ENCODE measurements around the gene KRTAP10-10.
"Not testable (repeated sequence)": the region's sequence is repeated elsewhere in the genome, so short reads cannot be mapped to it uniquely, and the experiment has no call there.

Gene KRTAP10-10

DNA sequence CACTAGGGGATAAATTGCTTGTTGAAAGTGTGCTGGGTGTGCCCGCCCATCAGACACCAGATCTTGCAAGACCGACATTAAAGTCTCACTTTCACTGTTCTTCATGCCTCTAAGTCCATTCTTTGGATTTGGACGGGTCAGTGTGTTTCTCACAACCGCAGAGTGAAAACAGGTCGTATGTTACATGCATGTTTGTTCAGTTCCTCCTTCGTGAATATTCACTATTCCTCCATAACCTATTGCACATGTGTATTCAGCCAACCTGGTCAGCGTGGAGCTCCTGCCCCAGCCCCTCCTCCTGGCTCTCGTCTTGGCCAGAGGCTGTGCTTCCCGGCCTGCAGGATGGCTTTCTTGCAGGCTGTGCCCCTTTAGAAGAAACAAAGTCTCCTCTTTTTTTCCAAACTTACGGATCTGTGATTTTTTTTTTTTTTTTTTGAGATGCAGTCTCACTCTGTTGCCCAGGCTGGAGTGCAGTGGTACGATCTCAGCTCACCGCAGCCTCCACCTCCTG lies 42.7 kb upstream of the KRTAP10-10 start:
- Histone ChIP-seq H3K27ac (ENCODE audit: low read depth in 2 of 2, low read length in 2 of 2) (no peak overlapping the region), H3K4me1 (ENCODE audit: control insufficient read depth in 2 of 2, insufficient read depth in 2 of 2, low read length in 2 of 2) (no peaks in the 10 kb centered on the region), H3K36me3 (ENCODE audit: control insufficient read depth in 2 of 2, insufficient read depth in 2 of 2, low read length in 2 of 2) (no peaks in the 10 kb centered on the region), H3K4me3 (ENCODE audit: low read length in 2 of 2) (no peak overlapping the region), H3K9me3 (ENCODE audit: control insufficient read depth in 2 of 2, low read length in 2 of 2) (no peaks in the 10 kb centered on the region), H3K27me3 (ENCODE audit: control insufficient read depth in 2 of 2, insufficient read depth in 2 of 2, low read length in 2 of 2) (peaks cover 0 to 22% of the 10 kb centered on the region in 2 donors), H3K9ac (ENCODE audit: low read depth in 1 of 2, low read length in 2 of 2) (no peak overlapping the region)

DNA sequence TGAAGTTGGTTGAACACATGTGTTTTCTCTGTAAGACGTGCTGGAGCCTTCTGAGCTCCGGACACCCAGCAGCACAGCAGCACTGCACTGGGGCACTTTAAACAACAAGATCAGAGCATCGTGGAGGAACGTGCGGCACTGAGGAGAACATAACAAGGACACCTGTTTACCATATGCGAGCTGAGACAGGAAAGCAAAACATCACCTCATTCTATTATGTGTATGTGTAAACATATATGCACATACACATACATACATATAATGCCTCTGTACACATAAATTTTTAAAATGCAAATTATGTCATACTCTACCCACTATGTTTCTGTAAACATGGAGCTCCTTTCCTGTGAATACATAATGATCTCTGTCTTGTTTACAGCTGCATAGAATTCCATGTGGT lies 41.6 kb upstream of the KRTAP10-10 start:
- H3K9ac ChIP-seq (ENCODE audit: low read depth in 1 of 2, low read length in 2 of 2): no peak overlapping the region
- H3K4me3 ChIP-seq (ENCODE audit: low read length in 2 of 2): no peak overlapping the region
- H3K27me3 ChIP-seq (ENCODE audit: control insufficient read depth in 2 of 2, insufficient read depth in 2 of 2, low read length in 2 of 2): peaks cover 0 to 28% of the 10 kb centered on the region in 2 donors
- no peak overlapping the region for H3K27ac ChIP-seq (ENCODE audit: low read depth in 2 of 2, low read length in 2 of 2)
- no peaks in the 10 kb centered on the region for H3K9me3 ChIP-seq (ENCODE audit: control insufficient read depth in 2 of 2, low read length in 2 of 2)
- H3K36me3 ChIP-seq (ENCODE audit: control insufficient read depth in 2 of 2, insufficient read depth in 2 of 2, low read length in 2 of 2): no peaks in the 10 kb centered on the region
- H3K4me1 ChIP-seq (ENCODE audit: control insufficient read depth in 2 of 2, insufficient read depth in 2 of 2, low read length in 2 of 2): no peaks in the 10 kb centered on the region

DNA sequence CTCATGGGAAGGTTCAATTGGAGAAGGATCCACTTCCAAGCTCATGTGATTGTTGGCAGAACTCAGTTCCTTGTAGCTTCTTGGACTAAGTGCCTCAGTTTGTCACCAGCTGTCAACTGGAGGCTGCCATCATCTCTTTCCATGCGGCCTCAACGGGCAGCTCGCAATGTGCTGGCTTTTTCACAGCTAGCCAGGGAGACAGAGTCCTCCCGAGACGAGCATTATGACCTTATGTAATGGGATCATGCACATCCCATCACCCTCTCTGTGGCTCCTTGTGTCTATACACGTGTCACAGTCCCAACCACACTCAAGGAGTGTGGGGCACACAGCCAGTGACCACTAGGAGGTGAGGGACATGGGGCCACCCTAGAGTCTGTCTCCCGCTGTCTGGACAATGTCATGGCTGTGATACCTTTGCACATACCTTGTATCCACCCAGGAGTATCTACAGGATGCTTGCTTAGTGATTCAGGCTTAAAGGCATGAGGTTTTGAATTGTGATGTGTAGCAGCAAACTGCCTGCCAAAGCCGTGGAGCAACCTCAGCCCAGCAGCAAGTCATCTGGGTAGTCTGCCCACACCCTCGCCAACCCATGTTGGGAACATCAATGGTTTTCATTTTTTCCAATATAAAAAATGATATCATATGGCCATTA lies 41.0 kb upstream of the KRTAP10-10 start:
- no peaks in the 10 kb centered on the region for H3K4me1 ChIP-seq (ENCODE audit: control insufficient read depth in 2 of 2, insufficient read depth in 2 of 2, low read length in 2 of 2)

DNA sequence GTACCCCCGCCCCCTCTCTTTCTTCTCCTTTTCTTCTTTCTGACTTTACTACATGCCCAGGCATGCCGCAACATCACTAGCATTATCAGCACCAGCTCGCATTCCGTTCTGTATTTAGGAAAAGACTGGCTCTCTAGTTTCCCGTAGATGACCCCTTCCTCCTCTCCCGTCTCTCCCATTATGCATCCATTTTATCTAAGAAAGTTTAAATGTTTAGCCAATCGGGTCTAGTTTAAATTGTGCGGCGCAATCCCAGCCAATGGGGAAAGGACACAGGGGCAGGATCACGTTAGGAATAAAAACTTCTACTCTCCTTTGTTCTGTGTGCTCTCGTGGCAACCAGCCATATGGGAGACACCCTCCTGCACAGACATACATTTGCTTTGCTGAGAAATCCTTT lies 39.1 kb upstream of the KRTAP10-10 start:
- H3K36me3 ChIP-seq (ENCODE audit: control insufficient read depth in 2 of 2, insufficient read depth in 2 of 2, low read length in 2 of 2): no peaks in the 10 kb centered on the region
- H3K4me1 ChIP-seq (ENCODE audit: control insufficient read depth in 2 of 2, insufficient read depth in 2 of 2, low read length in 2 of 2): no peaks in the 10 kb centered on the region
- H3K9ac ChIP-seq (ENCODE audit: low read depth in 1 of 2, low read length in 2 of 2): no peak overlapping the region
- H3K27ac ChIP-seq (ENCODE audit: low read depth in 2 of 2, low read length in 2 of 2): no peak overlapping the region
- H3K9me3 ChIP-seq (ENCODE audit: control insufficient read depth in 2 of 2, low read length in 2 of 2): no peaks in the 10 kb centered on the region
- no peak overlapping the region for H3K4me3 ChIP-seq (ENCODE audit: low read length in 2 of 2)
- H3K27me3 ChIP-seq (ENCODE audit: control insufficient read depth in 2 of 2, insufficient read depth in 2 of 2, low read length in 2 of 2): peaks cover 2 to 20% of the 10 kb centered on the region in 2 donors

More for the DNA sequence above, 41.0 kb upstream of the KRTAP10-10 start:
- Histone ChIP-seq H3K9ac (ENCODE audit: low read depth in 1 of 2, low read length in 2 of 2) (no peak overlapping the region), H3K27ac (ENCODE audit: low read depth in 2 of 2, low read length in 2 of 2) (no peak overlapping the region), H3K27me3 (ENCODE audit: control insufficient read depth in 2 of 2, insufficient read depth in 2 of 2, low read length in 2 of 2) (peaks cover 0 to 28% of the 10 kb centered on the region in 2 donors), H3K9me3 (ENCODE audit: control insufficient read depth in 2 of 2, low read length in 2 of 2) (no peaks in the 10 kb centered on the region), H3K36me3 (ENCODE audit: control insufficient read depth in 2 of 2, insufficient read depth in 2 of 2, low read length in 2 of 2) (no peaks in the 10 kb centered on the region), H3K4me3 (ENCODE audit: low read length in 2 of 2) (no peak overlapping the region)

DNA sequence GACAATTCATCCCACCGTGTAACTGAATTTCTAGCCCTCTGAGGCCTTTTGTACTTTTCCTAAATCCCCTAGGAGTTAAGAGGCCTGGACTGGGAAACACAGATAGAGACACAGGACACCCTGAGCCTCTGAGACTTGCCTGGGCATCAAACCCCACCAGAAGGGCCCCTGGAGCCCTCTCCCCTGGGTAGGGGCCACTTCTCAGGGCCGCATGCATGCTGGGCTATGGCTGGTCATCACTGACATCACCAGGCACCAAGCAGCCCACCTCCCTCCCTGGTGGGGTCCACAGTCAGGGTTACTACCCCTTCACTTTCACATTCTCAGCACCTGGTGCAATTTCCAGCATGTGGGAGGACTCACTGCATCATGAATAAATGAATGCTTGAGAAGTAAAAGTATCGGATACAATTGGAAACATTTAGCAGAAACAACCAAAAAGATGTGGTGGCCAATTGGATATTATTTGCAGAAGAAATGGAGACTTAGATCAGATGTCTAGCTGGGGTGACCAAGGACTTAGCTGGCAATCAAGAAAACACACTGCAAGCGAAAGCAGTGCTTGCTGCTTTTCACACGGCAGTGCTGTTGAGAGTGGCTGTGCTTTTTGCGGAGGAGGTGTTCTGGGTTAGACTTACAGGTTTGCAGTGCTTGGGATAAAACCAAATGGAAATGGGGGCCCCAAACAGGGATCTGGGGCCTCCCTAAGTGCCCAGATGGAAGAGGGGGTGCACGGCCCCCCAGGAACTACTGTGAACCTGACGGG lies 37.7 kb upstream of the KRTAP10-10 start:
- H3K9me3 ChIP-seq (ENCODE audit: control insufficient read depth in 2 of 2, low read length in 2 of 2): no peaks in the 10 kb centered on the region
- H3K4me3 ChIP-seq (ENCODE audit: low read length in 2 of 2): no peak overlapping the region
- no peak overlapping the region for H3K27ac ChIP-seq (ENCODE audit: low read depth in 2 of 2, low read length in 2 of 2)
- H3K27me3 ChIP-seq (ENCODE audit: control insufficient read depth in 2 of 2, insufficient read depth in 2 of 2, low read length in 2 of 2): peaks cover 2 to 12% of the 10 kb centered on the region in 2 donors
- no peaks in the 10 kb centered on the region for H3K36me3 ChIP-seq (ENCODE audit: control insufficient read depth in 2 of 2, insufficient read depth in 2 of 2, low read length in 2 of 2)
- no peak overlapping the region for H3K9ac ChIP-seq (ENCODE audit: low read depth in 1 of 2, low read length in 2 of 2)
- no peaks in the 10 kb centered on the region for H3K4me1 ChIP-seq (ENCODE audit: control insufficient read depth in 2 of 2, insufficient read depth in 2 of 2, low read length in 2 of 2)

DNA sequence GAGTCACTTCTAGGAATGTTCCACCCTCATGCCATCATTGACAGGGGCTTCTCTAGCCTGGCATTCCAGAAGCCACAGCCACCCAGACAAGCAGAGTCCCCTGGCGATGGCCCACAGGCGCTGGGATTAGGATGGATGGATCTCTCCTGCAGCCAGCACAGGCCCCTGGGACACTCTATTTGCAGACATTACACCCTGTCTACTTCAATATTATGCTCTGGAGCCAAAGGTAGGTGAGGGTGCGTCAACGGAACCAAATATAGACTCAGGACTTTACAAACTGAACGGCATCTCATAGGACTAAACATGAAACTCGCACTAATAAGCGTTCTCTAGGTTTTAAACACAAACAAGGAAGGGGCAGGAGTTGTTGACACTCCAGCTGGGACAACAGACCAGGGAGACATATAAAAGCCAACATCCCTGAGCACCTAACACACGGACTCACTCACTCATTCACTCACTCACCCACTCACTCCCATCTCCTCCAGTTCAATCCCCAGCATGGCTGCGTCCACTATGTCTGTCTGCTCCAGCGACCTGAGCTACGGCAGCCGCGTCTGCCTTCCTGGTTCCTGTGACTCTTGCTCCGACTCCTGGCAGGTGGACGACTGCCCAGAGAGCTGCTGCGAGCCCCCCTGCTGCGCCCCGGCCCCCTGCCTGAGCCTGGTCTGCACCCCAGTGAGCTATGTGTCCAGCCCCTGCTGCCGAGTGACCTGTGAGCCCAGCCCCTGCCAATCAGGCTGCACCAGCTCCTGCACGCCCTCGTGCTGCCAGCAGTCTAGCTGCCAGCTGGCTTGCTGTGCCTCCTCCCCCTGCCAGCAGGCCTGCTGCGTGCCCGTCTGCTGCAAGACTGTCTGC lies 36.8 kb upstream of the KRTAP10-10 start, which contains the start of gene KRTAP10-7:
KRTAP10-7 (plus strand) TSS at position 480 of the 861 bp plus-strand sequence; CDS start at position 505, 25 bp downstream.
- not testable (repeated sequence) for H3K36me3 ChIP-seq (ENCODE audit: control insufficient read depth in 2 of 2, insufficient read depth in 2 of 2, low read length in 2 of 2); H3K27ac ChIP-seq (ENCODE audit: low read depth in 2 of 2, low read length in 2 of 2); H3K4me1 ChIP-seq (ENCODE audit: control insufficient read depth in 2 of 2, insufficient read depth in 2 of 2, low read length in 2 of 2); H3K4me3 ChIP-seq (ENCODE audit: low read length in 2 of 2); H3K9ac ChIP-seq (ENCODE audit: low read depth in 1 of 2, low read length in 2 of 2); H3K9me3 ChIP-seq (ENCODE audit: control insufficient read depth in 2 of 2, low read length in 2 of 2)
- peaks cover 2 to 12% of the 10 kb centered on the region in 2 donors for H3K27me3 ChIP-seq (ENCODE audit: control insufficient read depth in 2 of 2, insufficient read depth in 2 of 2, low read length in 2 of 2)

- H3K27me3 ChIP-seq (ENCODE audit: control insufficient read depth in 2 of 2, insufficient read depth in 2 of 2, low read length in 2 of 2); H3K4me3 ChIP-seq (ENCODE audit: low read length in 2 of 2): not testable (repeated sequence)
These were observed 36.1 kb upstream of the KRTAP10-10 start for GRCh38 chr21:44601091-44601490.

DNA sequence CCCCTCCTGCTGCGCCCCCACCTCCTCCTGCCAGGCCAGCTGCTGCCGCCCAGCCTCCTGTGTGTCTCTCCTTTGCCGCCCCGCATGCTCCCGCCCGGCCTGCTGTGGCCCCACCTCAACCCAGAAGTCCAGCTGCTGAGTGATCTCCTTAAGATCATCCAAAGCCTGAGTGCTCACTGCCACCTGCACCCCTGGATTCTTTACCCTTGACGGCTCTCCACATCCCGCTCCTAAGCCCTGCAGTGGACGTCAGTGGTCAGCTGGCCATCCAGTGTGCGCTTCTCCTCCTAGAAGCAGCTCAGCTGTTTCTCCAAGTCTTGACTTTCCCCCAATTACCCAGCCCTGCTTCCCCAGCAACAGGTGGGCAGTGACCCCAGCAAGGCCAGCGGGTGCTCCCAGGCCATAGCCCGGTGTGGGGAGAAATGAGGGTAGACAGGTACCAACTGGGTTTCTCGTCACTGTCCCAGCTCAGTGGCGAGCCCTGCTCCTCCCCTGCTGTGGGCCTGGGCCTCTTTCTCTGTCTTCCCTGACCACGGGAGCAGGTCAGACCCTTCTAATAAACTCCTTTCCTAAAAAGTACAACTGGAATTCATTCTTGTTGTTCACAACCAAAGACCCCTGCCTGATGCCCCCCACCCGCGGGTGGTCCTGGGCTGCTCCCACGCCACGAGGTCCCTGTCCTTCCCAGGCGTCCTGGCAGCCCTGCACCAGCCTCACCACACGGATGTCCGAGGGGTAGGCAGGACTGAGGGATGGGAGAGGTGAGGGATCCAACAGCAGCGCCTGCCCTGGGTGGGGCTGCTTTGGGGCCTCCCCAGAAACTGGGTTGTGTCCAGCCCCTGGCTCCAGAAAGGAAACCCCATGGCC lies 35.3 kb upstream of the KRTAP10-10 start:
- H3K4me3 ChIP-seq (ENCODE audit: low read length in 2 of 2): no peak overlapping the region
- peaks cover 2 to 6% of the 10 kb centered on the region in 2 donors for H3K27me3 ChIP-seq (ENCODE audit: control insufficient read depth in 2 of 2, insufficient read depth in 2 of 2, low read length in 2 of 2)
- H3K4me1 ChIP-seq (ENCODE audit: control insufficient read depth in 2 of 2, insufficient read depth in 2 of 2, low read length in 2 of 2): no peaks in the 10 kb centered on the region
- H3K9ac ChIP-seq (ENCODE audit: low read depth in 1 of 2, low read length in 2 of 2): no peak overlapping the region
- no peaks in the 10 kb centered on the region for H3K36me3 ChIP-seq (ENCODE audit: control insufficient read depth in 2 of 2, insufficient read depth in 2 of 2, low read length in 2 of 2)
- H3K9me3 ChIP-seq (ENCODE audit: control insufficient read depth in 2 of 2, low read length in 2 of 2): no peaks in the 10 kb centered on the region
- no peak overlapping the region for H3K27ac ChIP-seq (ENCODE audit: low read depth in 2 of 2, low read length in 2 of 2)

More at GRCh38 chr21:44601091-44601490, 36.1 kb upstream of the KRTAP10-10 start:
- H3K4me1 ChIP-seq (ENCODE audit: control insufficient read depth in 2 of 2, insufficient read depth in 2 of 2, low read length in 2 of 2); H3K9ac ChIP-seq (ENCODE audit: low read depth in 1 of 2, low read length in 2 of 2); H3K36me3 ChIP-seq (ENCODE audit: control insufficient read depth in 2 of 2, insufficient read depth in 2 of 2, low read length in 2 of 2); H3K27ac ChIP-seq (ENCODE audit: low read depth in 2 of 2, low read length in 2 of 2); H3K9me3 ChIP-seq (ENCODE audit: control insufficient read depth in 2 of 2, low read length in 2 of 2): not testable (repeated sequence)

DNA sequence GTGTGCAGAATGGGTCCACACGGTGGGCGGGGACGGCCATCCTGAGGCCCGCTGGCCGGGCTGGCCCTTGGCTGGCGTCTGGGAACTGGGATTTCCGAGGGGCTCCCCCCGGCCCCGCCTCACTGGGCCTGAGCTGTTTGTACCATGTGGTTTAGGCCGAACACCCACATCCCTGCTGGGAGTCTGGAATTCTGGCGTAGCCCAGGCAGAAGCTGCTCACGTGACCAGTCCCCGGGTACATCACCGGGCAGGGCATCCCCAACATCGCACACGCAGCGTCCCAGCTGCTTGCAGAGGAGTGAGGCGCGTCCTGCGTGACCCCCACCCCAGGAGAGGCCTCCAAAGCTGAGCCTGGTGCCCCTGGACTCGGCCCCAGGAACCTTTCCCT lies 34.7 kb upstream of the KRTAP10-10 start:
- Histone ChIP-seq H3K36me3 (ENCODE audit: control insufficient read depth in 2 of 2, insufficient read depth in 2 of 2, low read length in 2 of 2) (no peaks in the 10 kb centered on the region), H3K4me1 (ENCODE audit: control insufficient read depth in 2 of 2, insufficient read depth in 2 of 2, low read length in 2 of 2) (no peaks in the 10 kb centered on the region), H3K9me3 (ENCODE audit: control insufficient read depth in 2 of 2, low read length in 2 of 2) (no peaks in the 10 kb centered on the region), H3K27ac (ENCODE audit: low read depth in 2 of 2, low read length in 2 of 2) (no peak overlapping the region), H3K27me3 (ENCODE audit: control insufficient read depth in 2 of 2, insufficient read depth in 2 of 2, low read length in 2 of 2) (peaks cover 2 to 6% of the 10 kb centered on the region in 2 donors), H3K4me3 (ENCODE audit: low read length in 2 of 2) (no peak overlapping the region), H3K9ac (ENCODE audit: low read depth in 1 of 2, low read length in 2 of 2) (no peak overlapping the region)
